ENCODE results near the gene HDAC11. TPM values are rescaled to one million over a fixed set of nuclear protein-coding genes. Genes with fewer than 3 reads are reported as not detected.

Gene HDAC11
- total and polyA plus RNA-seq, 9 of the 15 experiments (the other 6 are each of a cell fraction or from before 2014, with no cell fraction given), result 0.60 to 6.0 (median 4.5) TPM

- no peak for TF ChIP-seq ARID2 (IDR thresholded peaks at IDR 0.05)
- TF ChIP-seq ZNF707 (CRISPR knock-in tag; conservative IDR thresholded peaks at IDR 0.05), result no peak
- TF ChIP-seq THRB (CRISPR knock-in tag; conservative IDR thresholded peaks at IDR 0.05), result no peak
- TF ChIP-seq SAP30 (IDR thresholded peaks at IDR 0.05; ENCODE audit: borderline replicate concordance, insufficient read depth, low read depth, low read length, poor library complexity, severe bottlenecking), result no peak
- TF ChIP-seq ZBTB33 (CRISPR knock-in tag; IDR thresholded peaks at IDR 0.05), result no peak
- TF ChIP-seq ZNF583 (CRISPR knock-in tag; IDR thresholded peaks at IDR 0.05), result no peak
- TF ChIP-seq ZFP36 (IDR thresholded peaks at IDR 0.05; ENCODE audit: low read depth, low read length, partially characterized antibody), result peak; percentile 63
- no peak for TF ChIP-seq CHD7 (IDR thresholded peaks at IDR 0.05; ENCODE audit: low read depth, low read length)
- TF ChIP-seq NKRF (IDR thresholded peaks at IDR 0.05; ENCODE audit: borderline replicate concordance), result no peak
- TF ChIP-seq ZFX (CRISPR knock-in tag; IDR thresholded peaks at IDR 0.05), result peak; percentile 85
Measured at GRCh38 chr3:13546667-13547171, 66.6 kb downstream of the HDAC11 start (continued).

Measured in K562 (cell line).